ENCODE data around the gene SMIM22. TPM values are rescaled to one million over a fixed set of nuclear protein-coding genes. Genes with fewer than 3 reads are reported as not detected.

Gene SMIM22
- total and polyA plus RNA-seq, 2 donors, result 3.9 to 16.2 TPM

DNA sequence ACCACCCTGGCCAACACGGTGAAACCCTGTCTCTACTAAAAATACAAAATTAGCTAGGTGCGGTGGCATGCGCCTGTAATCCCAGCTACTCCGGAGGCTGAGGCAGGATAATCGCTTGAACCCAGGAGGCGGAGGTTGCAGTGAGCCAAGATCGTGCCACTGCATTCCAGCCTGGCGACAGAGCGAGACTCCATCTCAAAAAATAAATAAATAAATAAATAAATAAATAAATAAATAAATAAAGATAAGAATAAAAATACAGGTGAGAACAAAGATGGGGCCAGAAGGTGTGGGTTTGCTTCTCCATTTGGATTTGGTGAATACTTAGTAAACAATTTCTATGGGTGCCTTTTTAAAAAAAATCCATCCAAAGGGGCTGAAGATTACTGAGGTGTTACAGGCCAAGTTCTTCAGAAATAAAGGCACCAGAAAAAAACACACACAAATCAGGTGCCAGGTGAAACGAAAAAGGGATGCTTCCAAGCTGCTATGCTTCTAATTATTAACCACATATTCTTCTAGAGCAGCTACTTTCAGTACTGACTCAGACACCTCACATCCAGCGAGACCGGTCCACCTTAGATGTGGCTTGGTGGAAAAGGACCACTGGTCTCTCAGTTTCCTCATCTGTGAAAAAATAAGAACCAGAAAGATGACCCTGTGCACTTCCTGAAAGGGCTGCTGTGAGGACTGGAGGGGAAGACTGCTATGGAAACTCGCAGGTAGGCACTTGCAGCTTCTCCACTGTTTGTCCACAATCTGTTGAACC is 42.7 kb downstream of the SMIM22 start:
- Histone ChIP-seq H3K4me1 (ENCODE audit: control insufficient read depth in 2 of 2, insufficient read depth in 2 of 2, low read length in 2 of 2) (no peaks in the 10 kb centered on the region), H3K27ac (ENCODE audit: low read depth in 1 of 2, low read length in 1 of 2) (no peak overlapping the region), H3K36me3 (ENCODE audit: control insufficient read depth in 2 of 2, insufficient read depth in 2 of 2, low read length in 1 of 2) (peaks cover 66 to 83% of the 10 kb centered on the region in 2 donors), H3K4me3 (ENCODE audit: low read length in 2 of 2) (no peak overlapping the region), H3K9me3 (ENCODE audit: control insufficient read depth in 2 of 2, insufficient read depth in 1 of 2, low read length in 1 of 2) (no peaks in the 10 kb centered on the region), H3K27me3 (ENCODE audit: control insufficient read depth in 2 of 2, insufficient read depth in 1 of 2, low read length in 1 of 2) (no peaks in the 10 kb centered on the region)
- no peak for DNase-seq (ENCODE audit: low read depth in 6 of 9, low spot score in 9 of 9)
- WGBS, result 97% methylated on average over 13 of the region's 13 CpGs

DNA sequence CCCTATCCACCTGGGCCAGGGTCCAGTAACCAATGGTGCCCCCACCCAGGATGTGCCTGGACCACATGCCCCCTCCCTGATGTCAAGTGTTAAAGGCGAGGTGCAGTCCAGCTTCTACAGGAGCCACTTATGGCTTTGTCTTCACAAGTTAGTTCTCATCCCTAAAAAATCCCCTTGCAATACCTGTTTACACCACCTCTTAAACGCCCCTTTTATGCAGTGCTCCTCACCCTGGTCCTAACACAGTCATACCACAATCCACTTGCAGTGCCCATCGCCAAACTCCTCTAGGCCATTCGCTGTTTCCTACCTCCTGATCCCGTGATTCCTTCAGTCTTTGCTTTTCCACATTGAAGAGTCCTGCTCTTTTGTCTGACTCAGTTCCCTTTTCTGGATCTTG is 44.8 kb downstream of the SMIM22 start:
- no peaks in the 10 kb centered on the region for H3K4me1 ChIP-seq (ENCODE audit: control insufficient read depth in 2 of 2, insufficient read depth in 2 of 2, low read length in 2 of 2)
- no peaks in the 10 kb centered on the region for H3K27me3 ChIP-seq (ENCODE audit: control insufficient read depth in 2 of 2, insufficient read depth in 1 of 2, low read length in 1 of 2)
- WGBS, result 98% methylated on average over 5 of the region's 5 CpGs
- H3K36me3 ChIP-seq (ENCODE audit: control insufficient read depth in 2 of 2, insufficient read depth in 2 of 2, low read length in 1 of 2), result peaks cover 65 to 80% of the 10 kb centered on the region in 2 donors
- no peaks in the 10 kb centered on the region for H3K9me3 ChIP-seq (ENCODE audit: control insufficient read depth in 2 of 2, insufficient read depth in 1 of 2, low read length in 1 of 2)
- H3K27ac ChIP-seq (ENCODE audit: low read depth in 1 of 2, low read length in 1 of 2), result no peak overlapping the region
- no peak overlapping the region for H3K4me3 ChIP-seq (ENCODE audit: low read length in 2 of 2)
- DNase-seq (ENCODE audit: low read depth in 6 of 9, low spot score in 9 of 9), result no peak

DNA sequence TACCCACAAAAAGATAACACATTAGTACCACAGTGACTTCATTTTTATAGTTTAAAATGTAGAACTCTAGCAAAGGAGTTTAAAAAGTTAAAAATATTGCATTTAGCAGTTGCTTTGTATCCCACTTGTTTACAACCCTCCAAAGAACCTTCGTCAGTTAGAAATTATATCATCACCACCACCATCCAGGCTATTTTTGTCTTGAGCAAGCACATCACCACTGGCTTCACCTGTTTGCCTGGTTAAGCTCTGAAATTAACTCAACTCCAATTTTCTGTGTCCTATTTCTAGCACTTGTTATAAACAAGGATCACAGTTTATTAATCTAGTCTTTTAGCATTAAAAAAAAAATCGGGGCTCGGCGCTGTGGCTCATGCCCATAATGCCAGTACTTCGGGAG is 45.8 kb downstream of the SMIM22 start:
- Histone ChIP-seq H3K9me3 (ENCODE audit: control insufficient read depth in 2 of 2, insufficient read depth in 1 of 2, low read length in 1 of 2) (no peaks in the 10 kb centered on the region), H3K4me1 (ENCODE audit: control insufficient read depth in 2 of 2, insufficient read depth in 2 of 2, low read length in 2 of 2) (peaks cover under 1 to 5% of the 10 kb centered on the region in 2 donors), H3K4me3 (ENCODE audit: low read length in 2 of 2) (no peak overlapping the region), H3K27ac (ENCODE audit: low read depth in 1 of 2, low read length in 1 of 2) (no peak overlapping the region), H3K27me3 (ENCODE audit: control insufficient read depth in 2 of 2, insufficient read depth in 1 of 2, low read length in 1 of 2) (no peaks in the 10 kb centered on the region), H3K36me3 (ENCODE audit: control insufficient read depth in 2 of 2, insufficient read depth in 2 of 2, low read length in 1 of 2) (peaks cover 64 to 80% of the 10 kb centered on the region in 2 donors)
- 79% methylated on average over 5 of the region's 5 CpGs for WGBS
- no peak for DNase-seq (ENCODE audit: low read depth in 6 of 9, low spot score in 9 of 9)

Other genes with a start within 250 kb of the SMIM22 start
- gene C16orf96, start 239.0 kb upstream of the SMIM22 start, total RNA-seq, result 0.05 TPM
- 0.05 TPM for gene C16orf96, start 239.0 kb upstream of the SMIM22 start, polyA plus RNA-seq
- 5.9 TPM for gene UBALD1, start 180.5 kb upstream of the SMIM22 start, total RNA-seq
- 20.4 TPM for gene UBALD1, start 180.5 kb upstream of the SMIM22 start, polyA plus RNA-seq
- gene MGRN1, start 170.5 kb upstream of the SMIM22 start, total RNA-seq, result 8.4 TPM
- gene MGRN1, start 170.5 kb upstream of the SMIM22 start, polyA plus RNA-seq, result 16.0 TPM
- 35.4 TPM for gene NUDT16L1, start 101.8 kb upstream of the SMIM22 start, total RNA-seq
- gene NUDT16L1, start 101.8 kb upstream of the SMIM22 start, polyA plus RNA-seq, result 37.1 TPM
- 9.8 TPM for gene ANKS3, start 61.1 kb upstream of the SMIM22 start, total RNA-seq
- gene ANKS3, start 61.1 kb upstream of the SMIM22 start, polyA plus RNA-seq, result 34.0 TPM
- gene DNAAF8, start 60.8 kb upstream of the SMIM22 start, total RNA-seq, result 0.38 TPM
- gene DNAAF8, start 60.8 kb upstream of the SMIM22 start, polyA plus RNA-seq, result 1.1 TPM
- 7.7 TPM for gene ZNF500, start 28.2 kb upstream of the SMIM22 start, total RNA-seq
- gene ZNF500, start 28.2 kb upstream of the SMIM22 start, polyA plus RNA-seq, result 13.8 TPM
- not detected for gene SEPTIN12, start 7.0 kb upstream of the SMIM22 start, total RNA-seq
- 0.14 TPM for gene SEPTIN12, start 7.0 kb upstream of the SMIM22 start, polyA plus RNA-seq
- gene ROGDI, start 7.3 kb downstream of the SMIM22 start, total RNA-seq, result 28.0 TPM
- gene ROGDI, start 7.3 kb downstream of the SMIM22 start, polyA plus RNA-seq, result 40.8 TPM
- gene GLYR1, start 51.9 kb downstream of the SMIM22 start, total RNA-seq, result 36.4 TPM
- 59.1 TPM for gene GLYR1, start 51.9 kb downstream of the SMIM22 start, polyA plus RNA-seq
- gene UBN1, start 52.1 kb downstream of the SMIM22 start, total RNA-seq, result 12.9 TPM
- gene UBN1, start 52.1 kb downstream of the SMIM22 start, polyA plus RNA-seq, result 9.2 TPM
- 3.7 TPM for gene PPL, start 141.8 kb downstream of the SMIM22 start, total RNA-seq
- 14.3 TPM for gene PPL, start 141.8 kb downstream of the SMIM22 start, polyA plus RNA-seq
- 0.24 TPM for gene SEC14L5, start 163.0 kb downstream of the SMIM22 start, total RNA-seq
- 0.14 TPM for gene SEC14L5, start 163.0 kb downstream of the SMIM22 start, polyA plus RNA-seq
- 6.7 TPM for gene NAGPA, start 238.6 kb downstream of the SMIM22 start, total RNA-seq
- 10.3 TPM for gene NAGPA, start 238.6 kb downstream of the SMIM22 start, polyA plus RNA-seq